G401 (cell line): ENCODE results near the gene XK. TPM values are rescaled to one million over a fixed set of nuclear protein-coding genes. Genes with fewer than 3 reads are reported as not detected.
"Not testable (repeated sequence)": the region's sequence is repeated elsewhere in the genome, so short reads cannot be mapped to it uniquely, and the experiment has no call there.

Experiments
- DNase-seq: peaks from one replicate; pipeline ENCODE4 v3.0.0-alpha.2; 2015; ENCODE audit warnings: low spot score
- in situ Hi-C: cut with HindIII; loops from 2 replicates; pipeline ENCODE4 v1.10.0; 2016; ENCODE audit warnings: low sequenced_read_pairs, mixed read lengths
- total RNA-seq: library from RNA; depleted of rRNA; stranded (reverse); fragments of >200 nt; shearing (Covaris generic); gene quantifications from 2 replicates; pipeline ENCODE4 v1.2.3, GENCODE V29; 2014; rRNA removed

XK gene
- not detected in 2 replicates for total RNA-seq

- in situ Hi-C loops: no loop called here
- DNase-seq: peak; percentile 62
These were observed at the start of gene XK for GRCh38 chrX:37685381-37686359. XK (plus strand) TSS chrX:37685791; CDS start chrX:37685962, 171 bp downstream.

- in situ Hi-C loops: no loop called here
- DNase-seq: no peak
These were observed 47.5 kb upstream of the XK start for GRCh38 chrX:37638047-37638446.

- in situ Hi-C loops: no loop called here
- DNase-seq: no peak
These were observed 45.4 kb upstream of the XK start for GRCh38 chrX:37640142-37640541.

GRCh38 chrX:37641859-37642258, 43.7 kb upstream of the XK start:
- no peak for DNase-seq
- in situ Hi-C loops: no loop called here

GRCh38 chrX:37644381-37645305, 40.9 kb upstream of the XK start:
- DNase-seq: no peak
- in situ Hi-C loops: no loop called here

- no peak for DNase-seq
- in situ Hi-C loops: no loop called here
These were observed 39.3 kb upstream of the XK start for GRCh38 chrX:37646254-37646653.

GRCh38 chrX:37650879-37651278, 34.7 kb upstream of the XK start:
- DNase-seq, in situ Hi-C loops: not testable (repeated sequence)

GRCh38 chrX:37651921-37652452, 33.6 kb upstream of the XK start:
- DNase-seq: no peak
- in situ Hi-C loops: no loop called here

- no peak for DNase-seq
- in situ Hi-C loops: no loop called here
These were observed 32.9 kb upstream of the XK start for GRCh38 chrX:37652589-37653231.

GRCh38 chrX:37653397-37654085, 32.0 kb upstream of the XK start:
- no peak for DNase-seq
- in situ Hi-C loops: no loop called here

- DNase-seq: no peak
- in situ Hi-C loops: no loop called here
These were observed 27.1 kb upstream of the XK start for GRCh38 chrX:37658343-37659030.

GRCh38 chrX:37659047-37659446, 26.5 kb upstream of the XK start:
- in situ Hi-C loops: no loop called here
- DNase-seq: no peak

GRCh38 chrX:37662181-37662580, 23.4 kb upstream of the XK start:
- in situ Hi-C loops: no loop called here
- DNase-seq: no peak

GRCh38 chrX:37666516-37666915, 19.1 kb upstream of the XK start:
- in situ Hi-C loops: no loop called here
- no peak for DNase-seq

- in situ Hi-C loops: no loop called here
- no peak for DNase-seq
These were observed 18.4 kb upstream of the XK start for GRCh38 chrX:37667141-37667540.

- DNase-seq: no peak
- in situ Hi-C loops: no loop called here
These were observed 13.0 kb upstream of the XK start for GRCh38 chrX:37672563-37672962.

- in situ Hi-C loops: no loop called here
These were observed 8.8 kb upstream of the XK start for GRCh38 chrX:37676811-37677210.

GRCh38 chrX:37677243-37677642, 8.3 kb upstream of the XK start:
- in situ Hi-C loops: no loop called here
- DNase-seq: no peak

More at GRCh38 chrX:37676811-37677210, 8.8 kb upstream of the XK start:
- no peak for DNase-seq
